ENCODE measurements around the gene UNC13A. TPM values are rescaled to one million over a fixed set of nuclear protein-coding genes. Genes with fewer than 3 reads are reported as not detected.

UNC13A gene
- total RNA-seq, 1 experiment from 2014 or later: 22.2 TPM

GRCh38 chr19:17648097-17648660 is 40.0 kb downstream of the UNC13A start:
- Histone ChIP-seq H3K14ac (ENCODE audit: insufficient read depth, low read length) (no peak overlapping the region; the same call in 1 of the 2 replicates), H2BK20ac (ENCODE audit: low read depth, low read length, poor library complexity, severe bottlenecking) (no peak overlapping the region), H3K56ac (ENCODE audit: insufficient read length, low read depth, low read length) (no peak overlapping the region), H3K79me2 (ENCODE audit: insufficient read depth, low read length) (no peaks in the 10 kb centered on the region), H4K20me1 (ENCODE audit: control insufficient read depth, insufficient read depth, insufficient read length) (no peaks in the 10 kb centered on the region), H2BK12ac (ENCODE audit: insufficient read length, low read depth, low read length) (no peak overlapping the region), H3K4me2 (ENCODE audit: insufficient read depth, insufficient read length, low read length) (no peak overlapping the region), H3K23ac (ENCODE audit: insufficient read length, low read depth, low read length) (no peak overlapping the region), H4K5ac (ENCODE audit: insufficient read length, low read depth, low read length) (no peak overlapping the region), H3K9ac (ENCODE audit: extremely low read depth, insufficient read length, low read length) (no peak overlapping the region), H3K4ac (ENCODE audit: low read depth, low read length) (no peak overlapping the region), H3K4me1 (ENCODE audit: insufficient read depth, low read length) (no peaks in the 10 kb centered on the region), H3T11ph (ENCODE audit: low read length) (no peak overlapping the region), H2AK5ac (ENCODE audit: insufficient read length, low read length) (no peak overlapping the region), H2AFZ (ENCODE audit: low read length) (no peak overlapping the region), H2BK15ac (ENCODE audit: low read depth, low read length) (no peak overlapping the region), H3K9me3 (ENCODE audit: control insufficient read depth, low read depth, low read length) (no peaks in the 10 kb centered on the region), H2BK120ac (ENCODE audit: low read depth, low read length, poor library complexity, severe bottlenecking) (no peak overlapping the region), H3K18ac (ENCODE audit: insufficient read length, low read depth, low read length) (no peak overlapping the region), H3K27ac (ENCODE audit: insufficient read length, low read depth, low read length) (no peak overlapping the region), H4K8ac (replicated peaks; ENCODE audit: insufficient read length, low read depth, low read length) (no peak overlapping the region), H3K23me2 (ENCODE audit: insufficient read length, low read depth, low read length, poor library complexity, severe bottlenecking) (no peaks in the 10 kb centered on the region), H2BK5ac (ENCODE audit: insufficient read length, low read length) (no peak overlapping the region), H4K91ac (ENCODE audit: insufficient read length, low read depth, low read length) (no peak overlapping the region), H3K79me1 (ENCODE audit: insufficient read depth, low read depth, low read length, poor library complexity, severe bottlenecking) (no peaks in the 10 kb centered on the region), H3K27me3 (ENCODE audit: insufficient read depth, low read length) (no peaks in the 10 kb centered on the region)
- Mint-ChIP-seq H3K27me3 (ENCODE audit: low read depth) (no peaks in the 10 kb centered on the region; the same call in 1 of the 2 replicates), H3K4me3 (no peak overlapping the region), H3K27ac (no peak overlapping the region), H3K9me3 (no peaks in the 10 kb centered on the region), H3K4me1 (peaks cover 0 to 9% of the 10 kb centered on the region in 2 experiments; a peak in 2 of 4 replicates), H3K36me3 (ENCODE audit: insufficient read depth in 1 of 3, low read depth in 3 of 3) (peaks cover 30 to 52% (median 44%) of the 10 kb centered on the region in 3 experiments)
- no CpG with 5 or more reads among the region's 32 CpGs for WGBS (ENCODE audit: extremely low coverage, insufficient read length, low lambda C conversion rate)
- no peak for TF ChIP-seq CTCF (conservative IDR thresholded peaks at IDR 0.05)
- DNase-seq: peak; percentile 68

Data from H9 (cell line).